ENCODE data around the gene STOX1. TPM values are rescaled to one million over a fixed set of nuclear protein-coding genes. Genes with fewer than 3 reads are reported as not detected.
A peak's percentile ranks its signal among the peaks of the same experiment; 100 is the strongest.

STOX1 gene
- total RNA-seq, 1 experiment from 2014 or later = 5.9 TPM

DNA sequence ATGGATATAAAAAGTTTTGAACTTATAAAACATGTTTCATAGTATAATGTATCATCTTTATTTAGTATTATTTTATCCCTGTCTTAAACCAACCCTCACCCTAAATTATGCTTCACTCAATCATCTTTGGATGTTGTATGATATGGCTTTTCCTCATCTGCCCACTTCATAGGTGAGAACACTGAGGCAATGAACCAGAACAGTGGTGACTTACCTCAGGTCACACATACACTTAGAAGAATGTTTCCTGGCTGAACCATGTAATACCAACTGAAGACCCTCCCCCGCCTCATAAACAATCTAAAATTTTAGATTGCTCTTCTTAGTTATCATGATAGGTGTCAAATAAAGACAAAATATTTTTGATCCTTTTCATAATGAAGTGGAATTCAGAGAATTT is 22.6 kb upstream of the STOX1 start:
- TSS peak; percentile 77 for BruUV-seq (replicated peaks)
- H3K4me2 ChIP-seq (ENCODE audit: low read length) = peak overlapping the region; percentile 82
- H4K20me1 ChIP-seq (ENCODE audit: insufficient read depth) = no peaks in the 10 kb centered on the region
- no peak overlapping the region for H3K4me3 ChIP-seq (replicated peaks in 1 of 2; ENCODE audit: low read depth in 1 of 2, low read length in 2 of 2)
- no peaks in the 10 kb centered on the region for H3K9me2 ChIP-seq (ENCODE audit: insufficient read depth)
- H3K79me2 ChIP-seq (ENCODE audit: insufficient read depth, low read length) = no peaks in the 10 kb centered on the region
- H3K27ac ChIP-seq (ENCODE audit: low read depth, low read length) = peak overlapping the region; percentile 62
- H3K4me1 ChIP-seq (ENCODE audit: control insufficient read depth in 1 of 2, insufficient read depth in 2 of 2, low read length in 2 of 2) = peaks cover 11 to 19% of the 10 kb centered on the region in 2 experiments
- ATAC-seq = no peak
- TF ChIP-seq ELF1 (IDR thresholded peaks at IDR 0.05; ENCODE audit: borderline replicate concordance, low read depth) = no peak
- TF ChIP-seq TCF7L2 (IDR thresholded peaks at IDR 0.05; ENCODE audit: borderline replicate concordance, extremely low read depth, insufficient read depth, insufficient read length) = no peak
- TF ChIP-seq, protein P1, sequence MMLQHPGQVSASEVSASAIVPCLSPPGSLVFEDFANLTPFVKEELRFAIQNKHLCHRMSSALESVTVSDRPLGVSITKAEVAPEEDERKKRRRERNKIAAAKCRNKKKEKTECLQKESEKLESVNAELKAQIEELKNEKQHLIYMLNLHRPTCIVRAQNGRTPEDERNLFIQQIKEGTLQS (IDR thresholded peaks at IDR 0.05) = no peak
- TF ChIP-seq EZH2phosphoT487 (IDR thresholded peaks at IDR 0.05; ENCODE audit: borderline replicate concordance) = no peak
- no peak for TF ChIP-seq POLR2A (IDR thresholded peaks at IDR 0.05; ENCODE audit: borderline replicate concordance, extremely low read depth, insufficient read depth, insufficient read length)
- TF ChIP-seq RAD21 (IDR thresholded peaks at IDR 0.05; ENCODE audit: low read depth) = no peak
- no peak for TF ChIP-seq SIN3A (IDR thresholded peaks at IDR 0.05; ENCODE audit: low read depth)
- TF ChIP-seq ZFX (IDR thresholded peaks at IDR 0.05) = no peak
- TF ChIP-seq FOSL1 (IDR thresholded peaks at IDR 0.05; ENCODE audit: low read depth) = no peak
- TF ChIP-seq ZNF274 (IDR thresholded peaks at IDR 0.05; ENCODE audit: low read depth, low read length) = no peak
- TF ChIP-seq, protein P2, sequence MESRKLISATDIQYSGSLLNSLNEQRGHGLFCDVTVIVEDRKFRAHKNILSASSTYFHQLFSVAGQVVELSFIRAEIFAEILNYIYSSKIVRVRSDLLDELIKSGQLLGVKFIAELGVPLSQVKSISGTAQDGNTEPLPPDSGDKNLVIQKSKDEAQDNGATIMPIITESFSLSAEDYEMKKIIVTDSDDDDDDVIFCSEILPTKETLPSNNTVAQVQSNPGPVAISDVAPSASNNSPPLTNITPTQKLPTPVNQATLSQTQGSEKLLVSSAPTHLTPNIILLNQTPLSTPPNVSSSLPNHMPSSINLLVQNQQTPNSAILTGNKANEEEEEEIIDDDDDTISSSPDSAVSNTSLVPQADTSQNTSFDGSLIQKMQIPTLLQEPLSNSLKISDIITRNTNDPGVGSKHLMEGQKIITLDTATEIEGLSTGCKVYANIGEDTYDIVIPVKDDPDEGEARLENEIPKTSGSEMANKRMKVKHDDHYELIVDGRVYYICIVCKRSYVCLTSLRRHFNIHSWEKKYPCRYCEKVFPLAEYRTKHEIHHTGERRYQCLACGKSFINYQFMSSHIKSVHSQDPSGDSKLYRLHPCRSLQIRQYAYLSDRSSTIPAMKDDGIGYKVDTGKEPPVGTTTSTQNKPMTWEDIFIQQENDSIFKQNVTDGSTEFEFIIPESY (IDR thresholded peaks at IDR 0.05; ENCODE audit: extremely low read depth, insufficient replicate concordance, low read length) = no peak
- no peak for TF ChIP-seq EZH2 (IDR thresholded peaks at IDR 0.05)
- TF ChIP-seq CTCF (IDR thresholded peaks at IDR 0.05 in 2 of 3, conservative IDR thresholded peaks at IDR 0.05 in 1 of 3; ENCODE audit: borderline replicate concordance in 1 of 3, insufficient read depth in 1 of 3, low read depth in 2 of 3, low read length in 2 of 3) = no peak
- TF ChIP-seq, protein P3, sequence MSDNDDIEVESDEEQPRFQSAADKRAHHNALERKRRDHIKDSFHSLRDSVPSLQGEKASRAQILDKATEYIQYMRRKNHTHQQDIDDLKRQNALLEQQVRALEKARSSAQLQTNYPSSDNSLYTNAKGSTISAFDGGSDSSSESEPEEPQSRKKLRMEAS (IDR thresholded peaks at IDR 0.05) = no peak; the same call in 1 of the 2 replicates
- no peak for TF ChIP-seq EGR1 (IDR thresholded peaks at IDR 0.05; ENCODE audit: low read depth)
- no peak for TF ChIP-seq SP1 (IDR thresholded peaks at IDR 0.05; ENCODE audit: low read depth)
- TF ChIP-seq YY1 (IDR thresholded peaks at IDR 0.05; ENCODE audit: extremely low read depth, insufficient replicate concordance, low read depth, low read length) = no peak
- no peak for TF ChIP-seq CEBPB (IDR thresholded peaks at IDR 0.05; ENCODE audit: low read depth)
- TF ChIP-seq REST (IDR thresholded peaks at IDR 0.05; ENCODE audit: low read depth) = no peak
- TF ChIP-seq SRF (IDR thresholded peaks at IDR 0.05; ENCODE audit: low read depth) = no peak
- ChIA-PET RAD21 (ENCODE audit: low non-redundant PET in 1 of 2, low total read pairs in 2 of 2, uncharacterized antibody in 2 of 2, unreplicated experiment in 2 of 2) (no interaction called here), POLR2A (interaction anchor here (0.6 kb wide), 1 partner anchor 69 kb away, joined by 3 read pairs; no protein-coding TSS in a partner anchor), CTCF (no interaction called here)
- intact Hi-C loops (cut with micrococcal nuclease) = loop anchor here (5.0 kb wide), 1 partner anchor 318 kb away; the partner anchor contains the start of gene VPS26A
- DNase-seq (ENCODE audit: low read depth, low spot score) = no peak
- no peaks in the 10 kb centered on the region for H3K36me3 ChIP-seq (ENCODE audit: control insufficient read depth in 1 of 2, insufficient read depth in 2 of 2, low read length in 2 of 2)
- H2AFZ ChIP-seq (ENCODE audit: low read depth, low read length, poor library complexity, severe bottlenecking) = no peak overlapping the region
- peak overlapping the region; percentile 58; the same call in 1 of the 2 replicates for H3K9ac ChIP-seq (ENCODE audit: low read length)
- H3K27me3 ChIP-seq (ENCODE audit: insufficient read depth, low read length) = no peaks in the 10 kb centered on the region
- H3K9me3 ChIP-seq (ENCODE audit: control insufficient read depth in 1 of 2, insufficient read depth in 1 of 2, low read depth in 1 of 2, low read length in 2 of 2) = no peaks in the 10 kb centered on the region

Data from HCT116 (cell line).